T-helper 22 cell (primary cell): ENCODE results near the gene CNGA4.
"Not testable (repeated sequence)": the region's sequence is repeated elsewhere in the genome, so short reads cannot be mapped to it uniquely, and the experiment has no call there.

Experiments used
- DNase-seq: peaks from one replicate; pipeline ENCODE4 v3.0.0-alpha.2; 2020; ENCODE audit warnings: low read depth

The CNGA4 gene

DNA sequence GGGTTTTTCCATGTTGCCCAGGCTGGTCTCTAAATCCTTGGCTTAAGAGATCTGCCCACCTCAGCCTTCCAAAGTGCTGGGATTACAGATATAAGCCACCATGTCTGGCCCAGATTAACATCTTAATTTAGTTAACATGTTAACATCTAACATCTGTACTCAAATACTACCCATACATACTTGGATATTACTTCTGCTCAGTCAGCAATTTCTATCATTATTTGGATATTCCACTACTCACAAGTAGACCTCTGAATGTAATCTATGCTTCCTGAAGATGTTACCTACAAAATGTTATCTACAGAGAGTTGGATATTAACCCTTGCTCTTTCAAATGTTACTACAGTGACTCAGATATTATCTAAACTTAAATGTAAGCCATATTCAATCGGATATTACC is 24.8 kb downstream of the CNGA4 start:
- no peak for DNase-seq

DNA sequence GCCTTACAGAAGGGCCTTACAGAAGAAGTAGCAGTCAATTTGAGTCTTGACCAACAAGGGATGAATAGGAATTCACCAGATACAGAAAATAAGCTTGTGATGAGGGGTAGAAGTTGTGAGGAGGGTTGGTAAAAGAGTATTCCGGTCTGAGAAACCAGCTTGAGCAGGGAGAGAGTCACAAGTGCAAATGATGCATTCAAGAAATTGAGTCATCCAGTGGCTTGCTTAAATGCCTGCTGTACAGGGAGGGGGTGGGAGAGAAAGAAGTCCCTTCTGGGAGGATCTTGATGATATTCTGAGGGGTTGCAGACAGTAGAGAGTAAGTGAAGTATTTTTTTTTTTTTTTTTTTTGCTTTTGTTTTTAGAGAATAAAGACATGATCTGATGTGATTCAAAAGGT is 29.9 kb downstream of the CNGA4 start:
- DNase-seq, result no peak

DNA sequence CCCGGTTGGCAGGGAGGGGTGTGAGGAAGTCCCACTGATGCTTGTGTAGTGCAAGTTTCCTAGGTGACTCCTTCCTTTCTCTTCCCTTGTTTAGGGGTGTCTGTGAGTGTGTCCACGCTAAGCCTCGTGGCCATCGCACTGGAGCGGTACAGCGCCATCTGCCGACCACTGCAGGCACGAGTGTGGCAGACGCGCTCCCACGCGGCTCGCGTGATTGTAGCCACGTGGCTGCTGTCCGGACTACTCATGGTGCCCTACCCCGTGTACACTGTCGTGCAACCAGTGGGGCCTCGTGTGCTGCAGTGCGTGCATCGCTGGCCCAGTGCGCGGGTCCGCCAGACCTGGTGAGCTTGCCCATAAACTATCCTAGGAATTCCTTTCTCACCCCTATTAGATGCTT is 31.1 kb downstream of the CNGA4 start:
- DNase-seq, result no peak

DNA sequence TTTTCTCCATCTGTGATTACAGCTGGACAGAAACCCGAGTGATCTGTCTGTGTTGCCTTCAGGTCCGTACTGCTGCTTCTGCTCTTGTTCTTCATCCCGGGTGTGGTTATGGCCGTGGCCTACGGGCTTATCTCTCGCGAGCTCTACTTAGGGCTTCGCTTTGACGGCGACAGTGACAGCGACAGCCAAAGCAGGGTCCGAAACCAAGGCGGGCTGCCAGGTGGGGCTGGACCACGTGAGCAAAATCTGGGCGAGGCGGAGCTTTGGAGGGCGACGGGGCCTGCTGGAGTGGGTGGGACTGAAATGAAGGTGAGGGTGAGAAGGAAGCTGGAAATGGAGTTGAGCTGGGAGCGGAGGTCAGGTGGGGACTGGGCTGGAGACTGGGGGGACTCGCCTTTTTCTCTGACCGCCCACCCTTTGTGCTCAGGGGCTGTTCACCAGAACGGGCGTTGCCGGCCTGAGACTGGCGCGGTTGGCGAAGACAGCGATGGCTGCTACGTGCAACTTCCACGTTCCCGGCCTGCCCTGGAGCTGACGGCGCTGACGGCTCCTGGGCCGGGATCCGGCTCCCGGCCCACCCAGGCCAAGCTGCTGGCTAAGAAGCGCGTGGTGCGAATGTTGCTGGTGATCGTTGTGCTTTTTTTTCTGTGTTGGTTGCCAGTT is 31.8 kb downstream of the CNGA4 start:
- DNase-seq, result no peak

DNA sequence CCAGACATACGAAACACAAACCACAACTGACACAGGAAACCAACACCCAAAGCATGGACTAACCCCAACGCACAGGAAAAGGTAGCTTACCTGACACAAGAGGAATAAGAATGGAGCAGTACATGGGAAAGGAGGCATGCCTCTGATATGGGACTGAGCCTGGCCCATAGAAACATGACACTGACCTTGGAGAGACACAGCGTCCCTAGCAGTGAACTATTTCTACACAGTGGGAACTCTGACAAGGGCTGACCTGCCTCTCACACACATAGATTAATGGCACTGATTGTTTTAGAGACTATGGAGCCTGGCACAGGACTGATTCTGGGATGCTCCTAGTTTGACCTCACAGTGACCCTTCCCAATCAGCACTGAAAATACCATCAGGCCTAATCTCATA is 32.7 kb downstream of the CNGA4 start:
- no peak for DNase-seq

DNA sequence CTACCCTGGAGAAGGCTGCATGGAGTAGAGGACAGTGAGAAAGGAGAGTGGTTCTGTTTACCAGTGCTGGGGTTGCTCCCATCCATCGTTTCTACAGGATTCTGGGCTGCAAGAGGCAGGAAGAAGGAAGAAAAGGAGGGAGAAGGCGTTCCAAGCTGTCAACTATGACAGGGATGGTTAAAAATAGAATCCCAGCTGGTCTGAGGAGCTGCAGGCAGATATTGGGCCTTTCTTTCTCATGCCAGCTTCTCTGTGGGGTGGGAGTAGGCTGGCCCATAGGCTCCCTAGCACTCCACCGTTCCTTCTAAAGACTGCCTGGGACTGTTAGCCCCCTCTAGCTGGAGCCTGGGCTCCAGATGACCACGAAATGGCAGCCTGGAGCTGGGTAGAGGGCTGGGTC is 34.3 kb downstream of the CNGA4 start:
- no peak for DNase-seq

DNA sequence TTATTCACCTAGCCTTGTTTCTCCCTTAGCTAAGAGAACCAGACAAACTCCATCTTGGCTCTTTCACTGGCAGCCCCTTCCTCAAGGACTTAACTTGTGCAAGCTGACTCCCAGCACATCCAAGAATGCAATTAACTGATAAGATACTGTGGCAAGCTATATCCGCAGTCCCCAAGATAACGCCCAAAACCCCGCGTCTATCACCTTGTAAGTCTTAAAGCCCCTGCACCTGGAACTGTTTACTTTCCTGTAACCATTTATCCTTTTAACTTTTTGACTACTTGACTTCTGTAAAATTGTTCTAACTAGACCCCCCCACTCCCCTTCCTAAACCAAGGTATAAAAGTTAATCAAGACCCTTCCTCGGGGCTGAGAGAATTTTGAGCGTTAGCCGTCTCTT is 41.9 kb downstream of the CNGA4 start:
- not testable (repeated sequence) for DNase-seq

DNA sequence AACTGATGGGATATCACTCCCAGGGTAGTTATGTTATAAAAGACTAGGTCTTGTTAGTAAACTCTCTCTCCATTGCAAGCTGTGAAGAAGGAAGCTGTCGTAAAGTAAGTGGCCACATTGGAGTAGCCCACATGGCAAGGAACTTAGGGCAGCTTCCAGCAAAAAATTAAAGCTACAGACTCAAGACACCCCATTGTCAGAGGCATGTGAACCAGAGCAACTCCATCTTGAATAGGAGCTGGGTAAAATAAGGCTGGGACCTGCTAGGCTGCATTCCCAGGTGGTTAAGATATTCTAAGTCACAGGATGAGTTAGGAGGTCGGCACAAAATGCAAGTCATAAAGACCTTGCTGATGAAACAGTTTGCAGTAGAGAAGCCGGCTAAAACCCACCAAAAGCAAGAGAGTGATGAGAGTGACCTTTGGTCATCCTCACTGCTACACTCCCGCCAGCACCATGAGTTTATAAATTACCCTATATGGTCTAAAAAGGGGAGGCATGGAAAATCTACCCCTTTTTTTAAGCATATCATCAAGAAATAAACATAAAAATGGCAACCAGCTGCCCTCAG is 44.6 kb downstream of the CNGA4 start:
- no peak for DNase-seq

DNA sequence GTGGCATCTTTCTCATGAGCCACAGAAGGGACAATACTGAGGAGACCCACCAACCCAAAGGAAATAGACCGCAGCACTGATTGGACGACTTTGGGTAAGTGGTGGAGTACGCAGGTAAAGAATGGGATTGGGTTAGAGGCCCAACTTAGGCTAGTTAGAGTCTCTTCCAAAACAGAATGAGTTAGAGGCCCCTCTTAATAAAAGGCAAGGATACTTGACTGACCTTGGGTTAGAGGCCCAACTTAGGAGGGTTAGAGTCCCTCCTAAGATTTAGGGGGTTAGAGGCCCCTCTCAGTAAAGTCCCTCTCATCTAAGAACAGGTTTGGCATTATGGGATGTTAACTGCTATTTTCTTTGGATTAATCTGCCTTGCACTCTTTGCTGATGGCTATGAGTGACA is 45.4 kb downstream of the CNGA4 start:
- no peak for DNase-seq

DNA sequence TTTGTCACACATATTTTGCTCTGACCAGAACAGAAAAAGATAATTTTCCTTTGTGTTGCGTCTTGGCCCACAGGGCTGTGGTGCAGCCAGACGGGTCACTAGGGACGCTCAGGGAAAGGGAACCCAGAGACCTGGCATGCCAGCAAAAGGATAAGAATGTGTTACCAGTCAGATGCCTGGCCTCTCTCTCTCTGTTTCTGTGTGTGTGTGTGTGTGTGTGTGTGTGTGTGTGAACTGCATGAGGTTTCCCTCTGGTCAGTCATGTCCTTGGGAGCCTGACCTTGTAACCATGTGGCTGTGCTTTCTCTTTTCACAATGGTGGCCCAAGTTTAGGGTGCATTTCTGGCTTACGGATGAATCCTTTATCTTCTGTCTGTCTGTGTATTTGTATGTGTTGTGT is 46.1 kb downstream of the CNGA4 start:
- no peak for DNase-seq
